ENCODE measurements around the gene CLDN20.
A peak's percentile ranks its signal among the peaks of the same experiment; 100 is the strongest.

The CLDN20 gene

DNA sequence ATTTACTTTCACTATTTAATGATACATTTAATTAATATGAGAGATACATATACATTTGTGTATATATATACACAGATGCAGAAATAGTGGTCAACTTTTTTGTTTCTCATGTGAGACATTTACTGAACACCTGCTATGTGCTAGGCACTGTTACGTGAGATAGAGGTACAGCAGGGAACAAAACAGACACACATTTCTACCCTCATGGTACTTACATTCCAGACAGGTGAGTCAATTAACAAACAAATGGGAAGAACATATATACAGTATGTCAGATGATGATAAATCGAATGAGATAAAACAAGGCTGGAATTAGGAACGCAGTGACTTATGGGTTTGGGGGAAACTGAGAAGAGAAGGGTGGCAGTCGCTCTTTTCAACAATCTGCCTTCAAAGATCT lies 45.3 kb downstream of the CLDN20 start:
- H3K4me2 ChIP-seq (ENCODE audit: low read length) = no peak overlapping the region
- H3K23ac ChIP-seq (ENCODE audit: low read length) = no peak overlapping the region
- no peak overlapping the region for H4K8ac ChIP-seq (ENCODE audit: low read depth, low read length)
- no peak overlapping the region for H4K12ac ChIP-seq (ENCODE audit: low read depth, low read length)
- H3K14ac ChIP-seq (ENCODE audit: low read length) = no peak overlapping the region
- no peak overlapping the region for H2BK5ac ChIP-seq (ENCODE audit: low read depth, low read length, poor library complexity)
- H3K4me1 ChIP-seq (ENCODE audit: control insufficient read depth in 1 of 2, insufficient read depth in 2 of 2, low read length in 2 of 2) = no peaks in the 10 kb centered on the region
- H2BK12ac ChIP-seq (ENCODE audit: low read length) = no peak overlapping the region
- H2AFZ ChIP-seq (ENCODE audit: insufficient read depth, low read length, poor library complexity) = no peak overlapping the region
- no peak overlapping the region for H3K18ac ChIP-seq (ENCODE audit: low read length)
- no peak overlapping the region for H2BK120ac ChIP-seq (ENCODE audit: insufficient read depth, low read length, poor library complexity)
- H3K79me1 ChIP-seq (ENCODE audit: low read length) = peaks cover 3% of the 10 kb centered on the region
- H3K27ac ChIP-seq (ENCODE audit: low read depth, low read length) = no peak overlapping the region
- DNase-seq = peak; percentile 12 to 66
- no peak overlapping the region for H4K91ac ChIP-seq (ENCODE audit: low read depth, low read length)
- H3K4me3 ChIP-seq (ENCODE audit: low read depth, low read length) = no peak overlapping the region
- no peaks in the 10 kb centered on the region for H3K27me3 ChIP-seq (ENCODE audit: insufficient read depth, low read length)
- WGBS (ENCODE audit: extremely low coverage, insufficient coverage, insufficient read length) = no CpG with 5 or more reads among the region's 4 CpGs
- H3K9ac ChIP-seq (ENCODE audit: low read length) = no peak overlapping the region
- H3K9me3 ChIP-seq (ENCODE audit: insufficient read depth, low read depth, low read length) = no peaks in the 10 kb centered on the region
- H2AK5ac ChIP-seq (ENCODE audit: low read length) = no peak overlapping the region
- H3K4ac ChIP-seq (ENCODE audit: low read depth, low read length) = no peak overlapping the region
- peaks cover 0 to 4% of the 10 kb centered on the region in 2 experiments for H3K36me3 ChIP-seq (ENCODE audit: control insufficient read depth in 1 of 2, insufficient read depth in 2 of 2, low read length in 2 of 2)
- H3K79me2 ChIP-seq (ENCODE audit: control insufficient read depth, insufficient read depth, low read length, poor library complexity) = peaks cover 4% of the 10 kb centered on the region

GRCh38 chr6:155310596-155310995 lies 46.8 kb downstream of the CLDN20 start:
- Histone ChIP-seq H3K4me2 (ENCODE audit: low read length) (no peak overlapping the region), H3K36me3 (ENCODE audit: control insufficient read depth in 1 of 2, insufficient read depth in 2 of 2, low read length in 2 of 2) (peaks cover 0 to 4% of the 10 kb centered on the region in 2 experiments), H4K91ac (ENCODE audit: low read depth, low read length) (no peak overlapping the region), H3K23ac (ENCODE audit: low read length) (no peak overlapping the region), H4K8ac (ENCODE audit: low read depth, low read length) (no peak overlapping the region), H2BK5ac (ENCODE audit: low read depth, low read length, poor library complexity) (no peak overlapping the region), H4K12ac (ENCODE audit: low read depth, low read length) (no peak overlapping the region), H3K27ac (ENCODE audit: low read depth, low read length) (no peak overlapping the region), H3K4ac (ENCODE audit: low read depth, low read length) (no peak overlapping the region), H2BK120ac (ENCODE audit: insufficient read depth, low read length, poor library complexity) (no peak overlapping the region), H3K14ac (ENCODE audit: low read length) (no peak overlapping the region), H3K18ac (ENCODE audit: low read length) (no peak overlapping the region), H3K27me3 (ENCODE audit: insufficient read depth, low read length) (no peaks in the 10 kb centered on the region), H3K9me3 (ENCODE audit: insufficient read depth, low read depth, low read length) (no peaks in the 10 kb centered on the region), H2BK12ac (ENCODE audit: low read length) (no peak overlapping the region), H2AK5ac (ENCODE audit: low read length) (no peak overlapping the region), H3K79me1 (ENCODE audit: low read length) (peaks cover 3% of the 10 kb centered on the region), H3K79me2 (ENCODE audit: control insufficient read depth, insufficient read depth, low read length, poor library complexity) (peaks cover 4% of the 10 kb centered on the region), H3K4me1 (ENCODE audit: control insufficient read depth in 1 of 2, insufficient read depth in 2 of 2, low read length in 2 of 2) (no peaks in the 10 kb centered on the region), H2AFZ (ENCODE audit: insufficient read depth, low read length, poor library complexity) (no peak overlapping the region), H3K9ac (ENCODE audit: low read length) (no peak overlapping the region), H3K4me3 (ENCODE audit: low read depth, low read length) (no peak overlapping the region)
- no peak for DNase-seq
- no CpG with 5 or more reads among the region's 2 CpGs for WGBS (ENCODE audit: extremely low coverage, insufficient coverage, insufficient read length)

DNA sequence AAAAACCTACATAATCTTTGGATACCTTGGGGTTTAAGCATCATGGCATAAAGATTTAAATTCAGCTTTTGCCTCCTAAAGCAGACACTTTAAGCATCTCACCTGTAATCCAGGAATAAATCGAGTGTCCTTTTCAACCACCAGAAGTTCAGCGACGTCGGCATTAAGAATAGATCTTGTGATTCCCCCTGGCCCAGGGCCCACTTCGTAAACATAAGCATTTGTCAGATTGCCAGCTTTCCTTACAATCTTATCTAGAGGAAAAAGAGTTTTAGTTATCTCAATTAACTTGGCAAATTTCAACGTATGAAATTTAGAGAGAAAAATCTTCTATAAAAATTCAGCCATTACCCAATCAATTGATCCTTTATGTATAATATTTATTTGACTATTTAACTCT lies 47.3 kb downstream of the CLDN20 start:
- H3K4ac ChIP-seq (ENCODE audit: low read depth, low read length) = no peak overlapping the region
- peaks cover 0 to 4% of the 10 kb centered on the region in 2 experiments for H3K36me3 ChIP-seq (ENCODE audit: control insufficient read depth in 1 of 2, insufficient read depth in 2 of 2, low read length in 2 of 2)
- no peak overlapping the region for H2AFZ ChIP-seq (ENCODE audit: insufficient read depth, low read length, poor library complexity)
- no peak overlapping the region for H3K18ac ChIP-seq (ENCODE audit: low read length)
- H3K27ac ChIP-seq (ENCODE audit: low read depth, low read length) = no peak overlapping the region
- no peak overlapping the region for H4K91ac ChIP-seq (ENCODE audit: low read depth, low read length)
- no peaks in the 10 kb centered on the region for H3K9me3 ChIP-seq (ENCODE audit: insufficient read depth, low read depth, low read length)
- H3K27me3 ChIP-seq (ENCODE audit: insufficient read depth, low read length) = no peaks in the 10 kb centered on the region
- no peak overlapping the region for H3K4me3 ChIP-seq (ENCODE audit: low read depth, low read length)
- no peak overlapping the region for H2BK5ac ChIP-seq (ENCODE audit: low read depth, low read length, poor library complexity)
- H2BK120ac ChIP-seq (ENCODE audit: insufficient read depth, low read length, poor library complexity) = no peak overlapping the region
- no peak overlapping the region for H3K23ac ChIP-seq (ENCODE audit: low read length)
- H3K79me2 ChIP-seq (ENCODE audit: control insufficient read depth, insufficient read depth, low read length, poor library complexity) = peaks cover 4% of the 10 kb centered on the region
- H3K14ac ChIP-seq (ENCODE audit: low read length) = no peak overlapping the region
- WGBS (ENCODE audit: extremely low coverage, insufficient coverage, insufficient read length) = no CpG with 5 or more reads among the region's 6 CpGs
- no peak overlapping the region for H3K4me2 ChIP-seq (ENCODE audit: low read length)
- H4K8ac ChIP-seq (ENCODE audit: low read depth, low read length) = no peak overlapping the region
- no peak overlapping the region for H3K9ac ChIP-seq (ENCODE audit: low read length)
- no peak overlapping the region for H2BK12ac ChIP-seq (ENCODE audit: low read length)
- no peak for DNase-seq
- H2AK5ac ChIP-seq (ENCODE audit: low read length) = no peak overlapping the region
- no peak overlapping the region for H4K12ac ChIP-seq (ENCODE audit: low read depth, low read length)
- peaks cover 3% of the 10 kb centered on the region for H3K79me1 ChIP-seq (ENCODE audit: low read length)
- no peaks in the 10 kb centered on the region for H3K4me1 ChIP-seq (ENCODE audit: control insufficient read depth in 1 of 2, insufficient read depth in 2 of 2, low read length in 2 of 2)

GRCh38 chr6:155311583-155311982 lies 47.8 kb downstream of the CLDN20 start:
- H3K23ac ChIP-seq (ENCODE audit: low read length) = no peak overlapping the region
- no peak overlapping the region for H2BK5ac ChIP-seq (ENCODE audit: low read depth, low read length, poor library complexity)
- H2AK5ac ChIP-seq (ENCODE audit: low read length) = no peak overlapping the region
- H2BK12ac ChIP-seq (ENCODE audit: low read length) = no peak overlapping the region
- no peaks in the 10 kb centered on the region for H3K4me1 ChIP-seq (ENCODE audit: control insufficient read depth in 1 of 2, insufficient read depth in 2 of 2, low read length in 2 of 2)
- no peak for DNase-seq
- H3K9me3 ChIP-seq (ENCODE audit: insufficient read depth, low read depth, low read length) = no peaks in the 10 kb centered on the region
- peaks cover 3% of the 10 kb centered on the region for H3K79me1 ChIP-seq (ENCODE audit: low read length)
- no peak overlapping the region for H3K4me3 ChIP-seq (ENCODE audit: low read depth, low read length)
- no peaks in the 10 kb centered on the region for H3K27me3 ChIP-seq (ENCODE audit: insufficient read depth, low read length)
- no peak overlapping the region for H2AFZ ChIP-seq (ENCODE audit: insufficient read depth, low read length, poor library complexity)
- H2BK120ac ChIP-seq (ENCODE audit: insufficient read depth, low read length, poor library complexity) = no peak overlapping the region
- no peak overlapping the region for H3K27ac ChIP-seq (ENCODE audit: low read depth, low read length)
- H3K79me2 ChIP-seq (ENCODE audit: control insufficient read depth, insufficient read depth, low read length, poor library complexity) = peaks cover 4% of the 10 kb centered on the region
- no peak overlapping the region for H3K4me2 ChIP-seq (ENCODE audit: low read length)
- no peak overlapping the region for H3K9ac ChIP-seq (ENCODE audit: low read length)
- H3K18ac ChIP-seq (ENCODE audit: low read length) = no peak overlapping the region
- no peak overlapping the region for H4K91ac ChIP-seq (ENCODE audit: low read depth, low read length)
- peaks cover 0 to 4% of the 10 kb centered on the region in 2 experiments for H3K36me3 ChIP-seq (ENCODE audit: control insufficient read depth in 1 of 2, insufficient read depth in 2 of 2, low read length in 2 of 2)
- H3K4ac ChIP-seq (ENCODE audit: low read depth, low read length) = no peak overlapping the region
- no peak overlapping the region for H3K14ac ChIP-seq (ENCODE audit: low read length)
- H4K12ac ChIP-seq (ENCODE audit: low read depth, low read length) = no peak overlapping the region
- H4K8ac ChIP-seq (ENCODE audit: low read depth, low read length) = no peak overlapping the region
- no CpG with 5 or more reads among the region's 2 CpGs for WGBS (ENCODE audit: extremely low coverage, insufficient coverage, insufficient read length)

All from trophoblast cell (in vitro differentiated cells and primary cell).